Keratinocyte (primary cell): ENCODE measurements around the gene NPIPA1. TPM values are rescaled to one million over a fixed set of nuclear protein-coding genes. Genes with fewer than 3 reads are reported as not detected.
"Not testable (repeated sequence)": the region's sequence is repeated elsewhere in the genome, so short reads cannot be mapped to it uniquely, and the experiment has no call there.

Experiments used
- DNase-seq: peaks from one replicate; pipeline ENCODE4 v3.0.0-alpha.2; 2011; ENCODE audit warnings: low read depth, missing footprints, low spot score
- FAIRE-seq: peaks from 2 replicates; lab custom pipeline; 2011; peaks lifted over from hg19 to GRCh38; lab: Jason Lieb, UNC
- H2AFZ ChIP-seq: 2 replicates; pipeline ENCODE4 v1.6.0; 2012; ENCODE audit warnings: low read length, control low read depth, inconsistent platforms; ENCODE audit not compliant: control insufficient read depth
- H3K27ac ChIP-seq: 2 replicates; pipeline ENCODE4 v1.5.1; 2011; ENCODE audit warnings: low read length; ENCODE audit not compliant: control insufficient read depth, insufficient read depth
- H3K27me3 ChIP-seq: 3 replicates; pipeline ENCODE4 v1.6.0; 2011; ENCODE audit warnings: low read length; ENCODE audit not compliant: control insufficient read depth, insufficient read depth; ENCODE audit errors: extremely low read depth
- H3K36me3 ChIP-seq, 2 experiments: 2 replicates in 1 of 2; 3 replicates in 1 of 2; pipeline ENCODE4 v1.5.1; 2011; ENCODE audit warnings: low read length in 2 of 2, mild to moderate bottlenecking in 1 of 2; ENCODE audit not compliant: control insufficient read depth in 2 of 2, insufficient read depth in 2 of 2; ENCODE audit errors: extremely low read depth in 1 of 2
- H3K4me1 ChIP-seq: 3 replicates; pipeline ENCODE4 v1.5.1; 2011; ENCODE audit warnings: low read length; ENCODE audit not compliant: control insufficient read depth, insufficient read depth; ENCODE audit errors: extremely low read depth
- H3K4me2 ChIP-seq: 3 replicates; pipeline ENCODE4 v1.6.0; 2011; ENCODE audit warnings: low read depth, low read length; ENCODE audit not compliant: control insufficient read depth, insufficient read depth; ENCODE audit errors: extremely low read depth
- H3K4me3 ChIP-seq, 3 experiments: fragments of 200-600 bp in 1 of 3; sonication (generic) in 1 of 3; 2 replicates in 2 of 3; 3 replicates in 1 of 3; pipeline ENCODE4 v1.5.1; 2011 to 2016; ENCODE audit warnings: low read length in 3 of 3, mild to moderate bottlenecking in 3 of 3, control low read depth in 2 of 3, inconsistent platforms in 1 of 3, low read depth in 1 of 3, mixed read lengths in 1 of 3, mixed run types in 1 of 3, moderate library complexity in 1 of 3; ENCODE audit not compliant: control insufficient read depth in 2 of 3, insufficient read depth in 2 of 3; ENCODE audit errors: extremely low read depth in 1 of 3
- H3K79me2 ChIP-seq: 2 replicates; pipeline ENCODE4 v1.6.0; 2012; ENCODE audit warnings: low read length; ENCODE audit not compliant: control insufficient read depth, insufficient read depth
- H3K9ac ChIP-seq: 3 replicates; pipeline ENCODE4 v1.6.0; 2011; ENCODE audit warnings: low read length; ENCODE audit not compliant: control insufficient read depth, insufficient read depth; ENCODE audit errors: extremely low read depth
- H3K9me1 ChIP-seq: 3 replicates; pipeline ENCODE4 v1.6.0; 2011; ENCODE audit warnings: low read length; ENCODE audit not compliant: control insufficient read depth, insufficient read depth; ENCODE audit errors: extremely low read depth
- H3K9me3 ChIP-seq: 2 replicates; pipeline ENCODE4 v1.5.1; 2012; ENCODE audit warnings: low read depth, low read length; ENCODE audit not compliant: control insufficient read depth
- H4K20me1 ChIP-seq: 3 replicates; pipeline ENCODE4 v1.6.0; 2011; ENCODE audit warnings: low read length; ENCODE audit not compliant: control insufficient read depth, insufficient read depth; ENCODE audit errors: extremely low read depth
- dilution Hi-C: fragments of 300-500 bp; cut with MboI; formaldehyde crosslinking; loops from one replicate; pipeline ENCODE4 v1.7.0; 2020; ENCODE audit warnings: low sequenced_read_pairs; ENCODE audit not compliant: extremely low pct_ligation_motif_present
- polyA plus RNA-seq, 5 experiments: library from polyadenylated mRNA; depleted of rRNA in 3 of 5; stranded (reverse) in 3 of 5; stranded (forward) in 1 of 5; unstranded in 1 of 5; fragments of >200 nt; gene quantifications; 1 replicate in 1 of 5; 2 replicates in 3 of 5; 3 replicates in 1 of 5; pipeline versions ENCODE4 v1.2.1 to v1.2.3, GENCODE V29; 2011 to 2012; ENCODE audit warnings: missing spikeins in 2 of 5, low read depth in 1 of 5, low replicate concordance in 1 of 5

NPIPA1 gene
- polyA plus RNA-seq, 1 donor (not counting 4 experiments of a cell fraction or from before 2014, with no cell fraction given), result 37.2 TPM

GRCh38 chr16:14974331-14974655 lies 37.0 kb downstream of the NPIPA1 start:
- H3K9ac ChIP-seq, result peak overlapping the region; percentile 88

GRCh38 chr16:14974656-14975417 lies 37.6 kb downstream of the NPIPA1 start, which contains the start of gene PDXDC1:
PDXDC1 (plus strand) TSS chr16:14975026; CDS start chr16:14975200, 174 bp downstream.
- H3K27me3 ChIP-seq, FAIRE-seq, H3K9me3 ChIP-seq, H3K36me3 ChIP-seq, H4K20me1 ChIP-seq, H3K9me1 ChIP-seq, dilution Hi-C loops: not testable (repeated sequence)
- peak within 1 kb of the TSS; percentile 96 for H3K4me2 ChIP-seq
- peak within 1 kb of the TSS; percentile 88 for H2AFZ ChIP-seq
- DNase-seq, result peak; percentile 77
- H3K79me2 ChIP-seq, result peaks cover 41% of the 10 kb centered on the region
- H3K27ac ChIP-seq, result peak within 1 kb of the TSS; percentile 80
- H3K4me3 ChIP-seq, result peak within 1 kb of the TSS; percentile 83 to 96 (median 86)
- H3K9ac ChIP-seq, result peak within 1 kb of the TSS; percentile 88
- H3K4me1 ChIP-seq, result peaks cover 13% of the 10 kb centered on the region

More at GRCh38 chr16:14974331-14974655, 37.0 kb downstream of the NPIPA1 start:
- Histone ChIP-seq H2AFZ (peak overlapping the region; percentile 86), H3K4me2 (peak overlapping the region; percentile 81), H3K4me1 (peaks cover 13% of the 10 kb centered on the region), H3K79me2 (peaks cover 36% of the 10 kb centered on the region), H3K4me3 (peak overlapping the region; percentile 83 to 96 (median 86)), H3K27ac (peak overlapping the region; percentile 80)
- H3K36me3 ChIP-seq, H3K27me3 ChIP-seq, H3K9me1 ChIP-seq, H4K20me1 ChIP-seq, H3K9me3 ChIP-seq, dilution Hi-C loops: not testable (repeated sequence)
- peak; percentile 9 for FAIRE-seq
- DNase-seq, result peak; percentile 15

- H3K36me3 ChIP-seq, H3K4me1 ChIP-seq, H3K27me3 ChIP-seq, H3K9me3 ChIP-seq, FAIRE-seq, dilution Hi-C loops, H4K20me1 ChIP-seq, DNase-seq, H3K9me1 ChIP-seq: not testable (repeated sequence)
- H2AFZ ChIP-seq, result peak overlapping the region; percentile 88
- peak overlapping the region; percentile 80 for H3K27ac ChIP-seq
- H3K79me2 ChIP-seq, result peaks cover 49% of the 10 kb centered on the region
- peak overlapping the region; percentile 96 for H3K4me2 ChIP-seq
- H3K4me3 ChIP-seq, result peak overlapping the region; percentile 80 to 96 (median 86)
- peak overlapping the region; percentile 88 for H3K9ac ChIP-seq
Observed at GRCh38 chr16:14975418-14976194, 38.4 kb downstream of the NPIPA1 start.

- dilution Hi-C loops, FAIRE-seq, H3K9ac ChIP-seq, H3K4me3 ChIP-seq, H4K20me1 ChIP-seq, H3K27me3 ChIP-seq, H3K4me2 ChIP-seq, H3K9me3 ChIP-seq, DNase-seq, H3K4me1 ChIP-seq, H2AFZ ChIP-seq, H3K9me1 ChIP-seq, H3K36me3 ChIP-seq, H3K27ac ChIP-seq: not testable (repeated sequence)
- H3K79me2 ChIP-seq, result peaks cover 61% of the 10 kb centered on the region
Observed at GRCh38 chr16:14976971-14977736, 39.9 kb downstream of the NPIPA1 start.
